GM13976 (cell line): ENCODE measurements around the gene FTO.

Source experiments
- DNase-seq: peaks from one replicate; pipeline ENCODE4 v3.0.0; 2012; ENCODE audit warnings: low spot score
- in situ Hi-C: fragments of 300-500 bp; cut with MboI; formaldehyde crosslinking; loops from one replicate; pipeline ENCODE4 v1.12.0; 2022; ENCODE audit warnings: low sequenced_read_pairs, mixed read lengths, inconsistent platforms; ENCODE audit not compliant: unreplicated experiment
- TF ChIP-seq, protein P1 (sequence below): IDR thresholded peaks from 2 replicates; pipeline ENCODE4 v1.5.1; 2012; ENCODE audit warnings: borderline replicate concordance, mild to moderate bottlenecking; ENCODE audit not compliant: insufficient read depth; ENCODE audit errors: extremely low read depth, missing control alignments, control extremely low read depth

FTO gene

GRCh38 chr16:53863861-53864260, 159.9 kb downstream of the FTO start:
- no peak for DNase-seq
- TF ChIP-seq, protein P1, sequence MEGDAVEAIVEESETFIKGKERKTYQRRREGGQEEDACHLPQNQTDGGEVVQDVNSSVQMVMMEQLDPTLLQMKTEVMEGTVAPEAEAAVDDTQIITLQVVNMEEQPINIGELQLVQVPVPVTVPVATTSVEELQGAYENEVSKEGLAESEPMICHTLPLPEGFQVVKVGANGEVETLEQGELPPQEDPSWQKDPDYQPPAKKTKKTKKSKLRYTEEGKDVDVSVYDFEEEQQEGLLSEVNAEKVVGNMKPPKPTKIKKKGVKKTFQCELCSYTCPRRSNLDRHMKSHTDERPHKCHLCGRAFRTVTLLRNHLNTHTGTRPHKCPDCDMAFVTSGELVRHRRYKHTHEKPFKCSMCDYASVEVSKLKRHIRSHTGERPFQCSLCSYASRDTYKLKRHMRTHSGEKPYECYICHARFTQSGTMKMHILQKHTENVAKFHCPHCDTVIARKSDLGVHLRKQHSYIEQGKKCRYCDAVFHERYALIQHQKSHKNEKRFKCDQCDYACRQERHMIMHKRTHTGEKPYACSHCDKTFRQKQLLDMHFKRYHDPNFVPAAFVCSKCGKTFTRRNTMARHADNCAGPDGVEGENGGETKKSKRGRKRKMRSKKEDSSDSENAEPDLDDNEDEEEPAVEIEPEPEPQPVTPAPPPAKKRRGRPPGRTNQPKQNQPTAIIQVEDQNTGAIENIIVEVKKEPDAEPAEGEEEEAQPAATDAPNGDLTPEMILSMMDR = no peak
- in situ Hi-C loops = no loop called here

DNA sequence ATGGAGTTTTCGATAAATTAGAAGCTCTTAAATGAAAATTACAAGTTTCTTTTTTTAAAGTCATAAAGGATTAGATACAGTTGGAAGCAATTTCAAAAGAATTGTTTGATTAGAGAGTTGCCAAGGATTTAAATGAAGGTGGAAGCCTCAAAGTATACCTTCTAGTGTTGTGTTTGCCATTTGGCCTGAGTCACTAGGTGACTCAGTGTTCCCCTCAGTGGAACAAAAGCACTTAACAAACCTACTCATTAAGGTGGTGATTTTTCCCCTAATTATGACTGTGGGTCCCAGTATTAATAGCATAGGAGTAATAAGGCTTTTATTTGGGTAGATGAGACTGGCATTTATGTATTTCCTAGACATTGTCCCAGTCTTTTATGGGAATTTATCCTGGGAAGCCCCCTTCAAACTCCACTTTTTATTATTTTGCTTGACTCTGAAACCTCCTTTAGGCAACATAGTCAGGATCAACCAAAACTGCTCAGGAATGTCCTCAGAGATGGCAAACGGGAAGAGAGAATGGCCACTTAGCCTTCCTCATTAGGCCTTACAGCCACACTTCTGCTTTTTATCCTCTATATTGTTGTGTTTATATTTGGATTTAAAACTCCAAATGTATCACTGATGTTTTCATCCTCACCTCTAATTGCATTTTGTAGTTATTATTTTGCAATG, 161.0 kb downstream of the FTO start:
- in situ Hi-C loops = no loop called here
- TF ChIP-seq, protein P1 = no peak
- no peak for DNase-seq

DNA sequence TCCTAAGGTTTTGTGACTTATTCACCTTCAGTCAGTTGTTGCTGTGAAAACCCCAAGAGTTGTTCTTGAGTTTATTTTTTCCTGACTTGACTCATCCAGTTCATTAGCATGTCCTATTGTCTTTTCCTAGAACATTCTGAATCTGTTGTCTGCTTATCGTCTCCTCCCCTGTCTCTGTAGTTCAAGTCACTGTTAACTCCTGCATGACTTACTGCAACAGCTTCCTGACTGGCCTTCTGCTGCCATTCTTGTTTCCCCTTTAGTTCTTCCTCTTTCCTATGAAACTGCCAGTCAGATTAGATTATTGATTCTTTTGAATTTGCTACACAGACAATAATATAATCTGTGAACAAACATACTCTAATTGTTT, 161.5 kb downstream of the FTO start:
- TF ChIP-seq, protein P1 = no peak
- in situ Hi-C loops = no loop called here
- DNase-seq = peak; percentile 29

DNA sequence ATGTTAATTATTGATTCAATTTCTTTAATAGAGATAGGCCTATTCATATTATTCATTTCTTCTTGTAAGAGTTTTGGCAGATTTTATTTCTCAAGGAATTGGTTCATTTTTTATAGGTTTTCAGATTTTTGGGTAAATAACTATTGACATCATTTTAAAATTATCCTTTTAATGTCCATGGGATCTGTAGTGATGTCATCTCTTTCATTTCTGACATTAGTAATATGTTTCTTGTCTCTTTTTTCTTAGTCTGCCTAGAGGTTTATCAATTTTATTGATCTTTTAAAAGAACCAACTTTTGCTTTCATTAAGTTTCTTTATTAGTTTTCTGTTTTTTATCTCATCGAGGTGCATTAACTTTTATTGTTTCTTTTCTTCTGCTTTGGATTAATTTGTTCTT, 162.6 kb downstream of the FTO start:
- in situ Hi-C loops = no loop called here
- DNase-seq = no peak
- TF ChIP-seq, protein P1 = no peak

DNA sequence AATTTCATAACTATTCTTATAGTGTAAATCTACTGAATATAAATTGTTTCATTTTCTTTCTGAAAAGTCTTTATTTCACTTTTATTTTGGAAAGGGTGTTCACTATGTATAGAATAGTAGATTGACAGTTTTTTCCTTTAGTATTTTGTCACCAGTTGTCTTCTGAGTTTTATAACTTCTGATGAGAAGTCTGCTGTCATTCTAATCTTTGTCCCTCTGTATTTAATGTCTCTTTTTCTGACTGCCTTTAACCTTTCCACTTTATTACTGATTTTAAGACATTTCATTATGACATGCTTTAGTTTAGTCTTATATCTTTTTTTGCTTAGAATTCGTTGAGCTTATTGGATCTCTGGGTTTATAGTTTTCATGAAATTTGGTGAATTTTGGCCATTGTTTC, 166.9 kb downstream of the FTO start:
- in situ Hi-C loops = no loop called here
- TF ChIP-seq, protein P1 = no peak
- no peak for DNase-seq

GRCh38 chr16:53872248-53873221, 168.6 kb downstream of the FTO start:
- in situ Hi-C loops = no loop called here
- no peak for DNase-seq
- TF ChIP-seq, protein P1 = no peak
